ENCODE results near the gene TAS2R31. TPM values are rescaled to one million over a fixed set of nuclear protein-coding genes. Genes with fewer than 3 reads are reported as not detected.

TAS2R31 gene
- total RNA-seq, 1 donor from 2014 or later, result 3.2 TPM

DNA sequence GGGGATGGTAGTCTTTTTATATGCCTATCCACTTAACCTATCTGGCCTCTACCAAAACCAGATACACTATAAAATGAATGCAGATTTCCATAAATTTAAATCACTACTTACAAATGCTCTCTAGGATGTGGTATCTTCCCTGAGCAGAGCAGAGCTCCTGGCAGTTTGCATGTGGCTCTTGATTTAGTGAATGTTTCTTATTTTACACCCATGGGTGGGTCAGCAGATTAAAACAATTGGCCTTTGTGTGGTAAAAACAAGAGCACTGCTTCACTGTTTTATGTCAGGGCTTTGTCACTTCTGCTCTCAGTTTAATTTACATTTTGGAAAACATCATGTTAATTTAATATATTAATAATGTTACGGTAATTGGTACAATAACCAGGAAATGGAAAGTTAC lies 14.3 kb downstream of the TAS2R31 start:
- no peak for TF ChIP-seq POLR2A (IDR thresholded peaks at IDR 0.05)
- TF ChIP-seq, protein P1, sequence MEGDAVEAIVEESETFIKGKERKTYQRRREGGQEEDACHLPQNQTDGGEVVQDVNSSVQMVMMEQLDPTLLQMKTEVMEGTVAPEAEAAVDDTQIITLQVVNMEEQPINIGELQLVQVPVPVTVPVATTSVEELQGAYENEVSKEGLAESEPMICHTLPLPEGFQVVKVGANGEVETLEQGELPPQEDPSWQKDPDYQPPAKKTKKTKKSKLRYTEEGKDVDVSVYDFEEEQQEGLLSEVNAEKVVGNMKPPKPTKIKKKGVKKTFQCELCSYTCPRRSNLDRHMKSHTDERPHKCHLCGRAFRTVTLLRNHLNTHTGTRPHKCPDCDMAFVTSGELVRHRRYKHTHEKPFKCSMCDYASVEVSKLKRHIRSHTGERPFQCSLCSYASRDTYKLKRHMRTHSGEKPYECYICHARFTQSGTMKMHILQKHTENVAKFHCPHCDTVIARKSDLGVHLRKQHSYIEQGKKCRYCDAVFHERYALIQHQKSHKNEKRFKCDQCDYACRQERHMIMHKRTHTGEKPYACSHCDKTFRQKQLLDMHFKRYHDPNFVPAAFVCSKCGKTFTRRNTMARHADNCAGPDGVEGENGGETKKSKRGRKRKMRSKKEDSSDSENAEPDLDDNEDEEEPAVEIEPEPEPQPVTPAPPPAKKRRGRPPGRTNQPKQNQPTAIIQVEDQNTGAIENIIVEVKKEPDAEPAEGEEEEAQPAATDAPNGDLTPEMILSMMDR (IDR thresholded peaks at IDR 0.05), result no peak
- intact Hi-C loops (cut with DNase I), result no loop called here

DNA sequence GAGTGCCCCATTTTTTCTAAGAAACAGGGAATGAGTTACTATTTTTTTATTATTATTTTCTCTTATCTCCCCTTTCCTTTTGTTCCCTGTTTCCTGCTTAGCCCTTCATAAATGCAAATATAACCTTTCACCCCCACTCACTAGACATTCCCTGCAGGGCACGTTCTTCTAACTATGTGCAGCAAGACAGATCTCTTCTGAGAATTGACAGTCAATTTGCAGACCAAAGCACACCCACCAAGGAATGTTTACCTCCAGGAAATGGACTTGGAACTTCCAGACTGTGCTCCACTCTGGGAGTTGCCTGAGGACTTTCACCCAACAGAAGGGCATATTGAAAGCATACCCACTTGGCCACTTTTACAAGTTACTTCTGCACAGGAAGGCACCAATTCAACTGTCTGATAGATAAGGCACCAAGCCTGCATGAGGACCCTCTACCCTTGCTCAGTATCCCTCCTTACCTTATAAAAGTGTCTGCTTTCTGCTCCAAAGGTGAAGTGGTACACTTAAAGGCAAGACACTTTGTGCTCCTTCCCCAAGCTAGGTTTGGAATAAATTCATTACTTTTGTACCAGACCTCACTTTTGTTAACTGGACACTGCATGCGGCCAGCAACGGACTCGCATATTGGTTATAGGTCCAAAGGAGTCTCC lies 15.3 kb downstream of the TAS2R31 start:
- Histone ChIP-seq H3K36me3 (peaks cover 0 to 4% of the 10 kb centered on the region in 2 donors), H3K27me3 (no peaks in the 10 kb centered on the region), H3K4me1 (no peaks in the 10 kb centered on the region), H3K9me3 (no peaks in the 10 kb centered on the region), H3K27ac (no peak overlapping the region), H3K4me3 (no peak overlapping the region)
- intact Hi-C loops (cut with DNase I), result no loop called here
- no peak for TF ChIP-seq POLR2A (IDR thresholded peaks at IDR 0.05)
- TF ChIP-seq, protein P1 (IDR thresholded peaks at IDR 0.05), result no peak
- DNase-seq (ENCODE audit: extremely low spot score in 2 of 2), result no peak

More for the DNA sequence above, 14.3 kb downstream of the TAS2R31 start:
- Histone ChIP-seq H3K36me3 (peaks cover 0 to 4% of the 10 kb centered on the region in 2 donors), H3K27me3 (no peaks in the 10 kb centered on the region), H3K4me1 (no peaks in the 10 kb centered on the region), H3K4me3 (no peak overlapping the region), H3K9me3 (no peaks in the 10 kb centered on the region), H3K27ac (no peak overlapping the region)
- no peak for DNase-seq (ENCODE audit: extremely low spot score in 2 of 2)

DNA sequence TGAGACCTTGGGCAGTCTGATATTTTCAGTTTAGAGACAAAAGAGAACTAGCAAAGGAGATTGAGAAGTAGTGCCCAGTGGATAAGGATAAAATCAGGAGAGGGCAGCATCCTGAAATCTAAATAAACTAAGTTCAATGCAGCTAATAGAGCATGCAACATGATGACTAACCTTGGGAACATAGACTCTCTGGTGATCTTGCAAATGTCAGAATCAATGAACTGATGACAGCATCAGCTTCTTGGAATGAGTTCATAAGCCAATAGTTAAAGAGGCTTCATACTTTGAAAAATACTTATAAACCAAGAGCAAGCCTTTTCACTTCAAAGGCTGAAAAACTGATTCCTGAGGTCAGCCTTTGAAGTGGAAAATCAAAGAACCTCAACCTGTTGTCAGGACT lies 17.0 kb downstream of the TAS2R31 start:
- no peaks in the 10 kb centered on the region for H3K9me3 ChIP-seq
- no peaks in the 10 kb centered on the region for H3K27me3 ChIP-seq
- DNase-seq (ENCODE audit: extremely low spot score in 2 of 2), result no peak
- intact Hi-C loops (cut with DNase I), result no loop called here
- no peaks in the 10 kb centered on the region for H3K4me1 ChIP-seq
- TF ChIP-seq, protein P1 (IDR thresholded peaks at IDR 0.05), result no peak
- TF ChIP-seq POLR2AphosphoS5 (IDR thresholded peaks at IDR 0.05; ENCODE audit: insufficient read depth in 1 of 2, low read depth in 1 of 2) (no peak), POLR2A (IDR thresholded peaks at IDR 0.05) (no peak)
- no peak overlapping the region for H3K4me3 ChIP-seq
- H3K27ac ChIP-seq, result no peak overlapping the region
- peaks cover 0 to 4% of the 10 kb centered on the region in 2 donors for H3K36me3 ChIP-seq

DNA sequence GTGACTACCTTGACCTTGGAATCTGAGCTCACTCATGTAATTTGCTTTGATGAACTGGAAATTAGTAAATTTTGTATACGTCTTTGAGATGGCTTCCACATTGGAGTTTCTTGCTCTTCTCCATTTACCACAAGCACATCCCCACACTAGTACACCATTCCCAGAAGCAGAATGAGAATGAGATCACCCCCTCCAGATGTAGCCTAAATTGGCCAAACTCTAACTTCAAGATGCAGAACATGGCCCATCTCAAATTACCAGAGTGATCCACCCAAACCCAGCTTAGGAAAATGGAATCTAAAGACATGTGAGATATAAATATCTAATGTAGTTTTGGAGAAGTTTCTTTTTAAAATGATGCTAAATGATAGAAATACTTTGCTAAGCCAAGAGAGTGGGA lies 23.6 kb downstream of the TAS2R31 start:
- no peak for DNase-seq (ENCODE audit: extremely low spot score in 2 of 2)
- Histone ChIP-seq H3K36me3 (no peaks in the 10 kb centered on the region), H3K4me1 (no peaks in the 10 kb centered on the region), H3K9me3 (no peaks in the 10 kb centered on the region), H3K27ac (no peak overlapping the region), H3K4me3 (no peak overlapping the region), H3K27me3 (no peaks in the 10 kb centered on the region)
- TF ChIP-seq POLR2AphosphoS5 (IDR thresholded peaks at IDR 0.05; ENCODE audit: insufficient read depth in 1 of 2, low read depth in 1 of 2) (no peak), POLR2A (IDR thresholded peaks at IDR 0.05) (no peak)
- TF ChIP-seq, protein P1 (IDR thresholded peaks at IDR 0.05), result no peak
- intact Hi-C loops (cut with DNase I), result no loop called here

DNA sequence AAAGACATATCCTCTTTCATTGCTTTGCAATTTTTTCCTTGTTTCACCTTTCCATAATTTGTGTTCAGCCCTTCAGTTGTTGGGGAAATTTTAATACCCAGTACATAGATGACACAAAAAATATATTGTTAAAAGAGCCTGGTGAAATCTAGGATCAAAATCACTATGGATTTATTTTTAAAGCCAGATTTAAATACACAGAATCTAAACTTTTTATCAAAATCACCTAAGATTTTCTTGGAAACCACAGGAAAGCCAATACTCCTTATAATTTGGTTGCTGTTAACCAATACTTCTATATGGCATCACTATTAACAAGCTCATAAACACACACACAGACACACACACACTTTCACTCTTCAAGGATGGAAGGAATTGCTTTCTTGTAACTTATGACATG lies 33.0 kb downstream of the TAS2R31 start, which contains the start of gene TAS2R20:
TSS of gene TAS2R20 (minus strand) at position 101 of the 400 bp plus-strand sequence. CDS start 429 bp downstream, outside the sequence.
- DNase-seq (ENCODE audit: extremely low spot score in 2 of 2), result no peak
- H3K36me3 ChIP-seq, result no peaks in the 10 kb centered on the region
- TF ChIP-seq, protein P1 (IDR thresholded peaks at IDR 0.05), result no peak
- TF ChIP-seq POLR2A (IDR thresholded peaks at IDR 0.05) (no peak), POLR2AphosphoS5 (IDR thresholded peaks at IDR 0.05; ENCODE audit: insufficient read depth in 1 of 2, low read depth in 1 of 2) (no peak)
- intact Hi-C loops (cut with DNase I), result no loop called here
- no peaks in the 10 kb centered on the region for H3K9me3 ChIP-seq
- H3K27ac ChIP-seq, result no peak within 1 kb of the TSS
- no peak within 1 kb of the TSS for H3K4me3 ChIP-seq
- no peaks in the 10 kb centered on the region for H3K4me1 ChIP-seq
- H3K27me3 ChIP-seq, result no peaks in the 10 kb centered on the region

Measured in vagina (tissue), 2 donors.